ENCODE measurements around the gene EPAS1.

- TF ChIP-seq CTCF (IDR thresholded peaks at IDR 0.05), result no peak
- TF ChIP-seq POLR2A (IDR thresholded peaks at IDR 0.05), result no peak
Measured at GRCh38 chr2:46355756-46356155, 58.5 kb downstream of the EPAS1 start.

All from uterus (tissue), 2 donors.